H1 (cell line): ENCODE data around the gene PRX. TPM values are rescaled to one million over a fixed set of nuclear protein-coding genes. Genes with fewer than 3 reads are reported as not detected.

Experiments used
- CTCF ChIA-PET: fragments of 300-600 bp; sonication (Branson Sonifier 250); formaldehyde crosslinking; loops from one replicate; lab custom pipeline; 2021; ENCODE audit not compliant: partially characterized antibody; lab: Charles Lee
- POLR2A ChIA-PET: fragments of 300-600 bp; sonication (Branson Sonifier 250); formaldehyde crosslinking; loops from one replicate; lab custom pipeline; 2021; ENCODE audit warnings: inconsistent platforms; ENCODE audit not compliant: partially characterized antibody; lab: Charles Lee
- DNase-seq, 2 experiments: peaks; one replicate each; pipeline versions ENCODE4 v3.0.0 to v3.0.0-alpha.2; 2010 to 2022; ENCODE audit warnings: low spot score in 2 of 2, low read depth in 1 of 2, mixed read lengths in 1 of 2
- FAIRE-seq: peaks from 2 replicates; lab custom pipeline; 2011; peaks lifted over from hg19 to GRCh38; lab: Jason Lieb, UNC
- H2AFZ ChIP-seq: 2 replicates; pipeline ENCODE4 v1.8.1; 2012; ENCODE audit warnings: low read length, inconsistent platforms
- H2AK5ac ChIP-seq: 2 replicates; pipeline ENCODE4 v1.6.1; 2013; ENCODE audit warnings: low read depth, low read length
- H2BK120ac ChIP-seq: replicated peaks from 2 replicates; pipeline ENCODE3; 2013; ENCODE audit warnings: low read depth, low read length, inconsistent platforms
- H2BK12ac ChIP-seq: 2 replicates; pipeline ENCODE4 v1.6.1; 2013; ENCODE audit warnings: low read depth, low read length
- H2BK15ac ChIP-seq: 2 replicates; pipeline ENCODE4 v1.6.1; 2013; ENCODE audit warnings: low read length
- H2BK20ac ChIP-seq: 2 replicates; pipeline ENCODE4 v1.6.1; 2013; ENCODE audit warnings: low read length
- H2BK5ac ChIP-seq: 2 replicates; pipeline ENCODE4 v1.6.1; 2013; ENCODE audit warnings: low read depth, low read length
- H3K14ac ChIP-seq: 2 replicates; pipeline ENCODE4 v1.6.1; 2013; ENCODE audit warnings: inconsistent platforms; ENCODE audit not compliant: insufficient read length
- H3K18ac ChIP-seq: 2 replicates; pipeline ENCODE4 v1.6.1; 2013; ENCODE audit warnings: low read length; ENCODE audit errors: extremely low read depth
- H3K23ac ChIP-seq: 2 replicates; pipeline ENCODE4 v1.6.1; 2013; ENCODE audit warnings: inconsistent platforms; ENCODE audit not compliant: insufficient read length
- H3K23me2 ChIP-seq: 2 replicates; pipeline ENCODE4 v1.6.1; 2013; ENCODE audit warnings: low read depth, low read length
- H3K27ac ChIP-seq: 2 replicates; pipeline ENCODE4 v1.6.1; 2011; ENCODE audit warnings: low read depth, low read length, inconsistent platforms
- H3K27me3 ChIP-seq, 4 experiments: replicated peaks in 1 of 4; 1 replicate in 1 of 4; 2 replicates in 3 of 4; pipeline versions ENCODE4 v1.6.1 to v1.8.1; 2011 to 2013; ENCODE audit warnings: low read length in 3 of 4, mild to moderate bottlenecking in 3 of 4, inconsistent platforms in 2 of 4, mixed read lengths in 2 of 4, moderate library complexity in 1 of 4; ENCODE audit not compliant: control insufficient read depth in 3 of 4, insufficient read depth in 3 of 4; ENCODE audit errors: extremely low read depth in 1 of 4
- H3K36me3 ChIP-seq, 4 experiments: 2 replicates each; pipeline versions ENCODE4 v1.6.1 to v1.8.1; 2011 to 2013; ENCODE audit warnings: mild to moderate bottlenecking in 4 of 4, low read length in 3 of 4, moderate library complexity in 2 of 4, control low read depth in 1 of 4, inconsistent platforms in 1 of 4; ENCODE audit not compliant: insufficient read depth in 4 of 4, control insufficient read depth in 2 of 4
- H3K4ac ChIP-seq: replicated peaks from 2 replicates; pipeline ENCODE3; 2013; ENCODE audit warnings: low read length, low read depth, mixed read lengths, inconsistent platforms; ENCODE audit not compliant: insufficient read length
- H3K4me1 ChIP-seq, 4 experiments: replicated peaks in 1 of 4; 1 replicate in 1 of 4; 2 replicates in 3 of 4; pipeline versions ENCODE4 v1.6.1 to v1.8.1; 2011 to 2013; ENCODE audit warnings: low read length in 3 of 4, inconsistent platforms in 2 of 4, mixed read lengths in 1 of 4; ENCODE audit not compliant: insufficient read depth in 4 of 4, control insufficient read depth in 3 of 4
- H3K4me2 ChIP-seq, 2 experiments: 2 replicates each; pipeline versions ENCODE4 v1.6.1 to v1.8.1; 2011 to 2013; ENCODE audit warnings: low read depth in 2 of 2, low read length in 2 of 2, control low read depth in 1 of 2, inconsistent platforms in 1 of 2, mild to moderate bottlenecking in 1 of 2; ENCODE audit not compliant: insufficient read depth in 1 of 2
- H3K4me3 ChIP-seq, 4 experiments: fragments of 200-600, 300-600 bp in 1 of 4; sonication (generic), shearing (Covaris generic), sonication (Bioruptor Twin) in 1 of 4; 2 replicates each; pipeline versions ENCODE4 v1.5.1 to v1.8.1; 2011 to 2016; ENCODE audit warnings: low read length in 4 of 4, low read depth in 3 of 4, control low read depth in 2 of 4, inconsistent platforms in 2 of 4, mild to moderate bottlenecking in 2 of 4, mixed read lengths in 1 of 4, moderate library complexity in 1 of 4; ENCODE audit not compliant: insufficient read depth in 2 of 4; ENCODE audit errors: extremely low read depth in 1 of 4
- H3K56ac ChIP-seq: replicated peaks from 2 replicates; pipeline ENCODE3; 2013; ENCODE audit warnings: low read depth, mild to moderate bottlenecking, mixed read lengths, low read length, inconsistent platforms; ENCODE audit not compliant: insufficient read length
- H3K79me1 ChIP-seq: 2 replicates; pipeline ENCODE4 v1.6.1; 2013; ENCODE audit warnings: low read depth, low read length, control low read depth
- H3K79me2 ChIP-seq, 2 experiments: 2 replicates each; pipeline versions ENCODE4 v1.6.1 to v1.8.1; 2012 to 2013; ENCODE audit warnings: low read length in 2 of 2, mild to moderate bottlenecking in 2 of 2, inconsistent platforms in 1 of 2; ENCODE audit not compliant: insufficient read depth in 2 of 2, control insufficient read depth in 1 of 2
- H3K9ac ChIP-seq, 4 experiments: replicated peaks in 1 of 4; 1 replicate in 1 of 4; 2 replicates in 3 of 4; pipeline versions ENCODE4 v1.6.1 to v1.8.1; 2011 to 2013; ENCODE audit warnings: low read depth in 3 of 4, low read length in 3 of 4, control low read depth in 2 of 4, mild to moderate bottlenecking in 2 of 4, moderate library complexity in 2 of 4, inconsistent platforms in 1 of 4; ENCODE audit errors: extremely low read depth in 1 of 4
- H3K9me3 ChIP-seq, 2 experiments: 2 replicates each; pipeline versions ENCODE4 v1.6.1 to v1.8.1; 2012 to 2013; ENCODE audit warnings: mild to moderate bottlenecking in 2 of 2, moderate library complexity in 2 of 2, control low read depth in 1 of 2, inconsistent platforms in 1 of 2, low read depth in 1 of 2, low read length in 1 of 2, mixed read lengths in 1 of 2; ENCODE audit not compliant: insufficient read depth in 2 of 2
- H4K20me1 ChIP-seq, 2 experiments: replicated peaks in 1 of 2; 2 replicates each; pipeline versions ENCODE3 to v1.8.1; 2011 to 2013; ENCODE audit warnings: inconsistent platforms in 2 of 2, low read length in 2 of 2, mild to moderate bottlenecking in 1 of 2; ENCODE audit not compliant: insufficient read depth in 2 of 2, control insufficient read depth in 1 of 2
- H4K5ac ChIP-seq: 2 replicates; pipeline ENCODE4 v1.6.1; 2013; ENCODE audit warnings: low read length, low read depth, mixed read lengths, inconsistent platforms; ENCODE audit not compliant: insufficient read length
- H4K8ac ChIP-seq: 2 replicates; pipeline ENCODE4 v1.8.0; 2013; ENCODE audit warnings: mild to moderate bottlenecking, moderate library complexity, low read length, inconsistent platforms; ENCODE audit not compliant: insufficient read depth; ENCODE audit errors: extremely low read depth
- H4K91ac ChIP-seq: replicated peaks from 2 replicates; pipeline ENCODE3; 2013; ENCODE audit warnings: low read length, mixed read lengths, inconsistent platforms; ENCODE audit not compliant: insufficient read length
- CHD1 ChIP-seq: IDR thresholded peaks from 2 replicates; pipeline ENCODE4 v1.6.1; 2012; ENCODE audit warnings: low read depth, low read length, improper control_type of control experiment
- GABPA ChIP-seq: IDR thresholded peaks from 2 replicates; pipeline ENCODE4 v1.6.1; 2011; ENCODE audit warnings: mild to moderate bottlenecking, low read length, moderate library complexity, borderline replicate concordance; ENCODE audit not compliant: insufficient read depth
- POLR2A ChIP-seq, 2 experiments: IDR thresholded peaks; 1 replicate in 1 of 2; 2 replicates in 1 of 2; pipeline ENCODE4 v1.6.1; 2011; ENCODE audit warnings: low read depth in 2 of 2, low read length in 2 of 2, mild to moderate bottlenecking in 2 of 2; ENCODE audit errors: control extremely low read depth in 1 of 2
- RFX5 ChIP-seq: IDR thresholded peaks from 2 replicates; pipeline ENCODE4 v1.6.1; 2011; ENCODE audit warnings: low read depth, low read length, improper control_type of control experiment, borderline replicate concordance
- SIRT6 ChIP-seq: IDR thresholded peaks from one replicate; pipeline ENCODE4 v1.7.1; 2012; ENCODE audit warnings: low read length, inconsistent platforms
- SP4 ChIP-seq: IDR thresholded peaks from 2 replicates; pipeline ENCODE4 v1.6.1; 2012; ENCODE audit warnings: low read length, inconsistent platforms
- TAF7 ChIP-seq: optimal IDR thresholded peaks from 2 replicates; pipeline ENCODE3; 2011; ENCODE audit warnings: low read depth, mild to moderate bottlenecking, inconsistent platforms, low read length, moderate library complexity, borderline replicate concordance
- TBP ChIP-seq: IDR thresholded peaks from 2 replicates; pipeline ENCODE4 v1.6.1; 2011; ENCODE audit warnings: low read depth, low read length, improper control_type of control experiment
- WGBS, 2 experiments: shearing (Covaris generic) in 1 of 2; methylation state at CpG; one replicate each; pipeline versions ENCODE4 v1.1.6 to v1.1.7; 2013 to 2015; ENCODE audit warnings: low lambda C conversion rate in 2 of 2, mixed read lengths in 2 of 2, inconsistent platforms in 1 of 2, low coverage in 1 of 2, missing lambda C conversion rate in 1 of 2; ENCODE audit not compliant: insufficient replicate concordance in 2 of 2, insufficient coverage in 1 of 2, insufficient read length in 1 of 2; ENCODE audit errors: extremely low coverage in 1 of 2, missing lambda C conversion rate in 1 of 2; 5-methylcytosine and 5-hydroxymethylcytosine counted together
- polyA plus RNA-seq, 7 experiments: library from polyadenylated mRNA; depleted of rRNA in 3 of 7; stranded (reverse) in 5 of 7; unstranded in 2 of 7; fragments of >200 nt in 5 of 7; fragments of 200-250 nt in 2 of 7; gene quantifications; 1 replicate in 5 of 7; 2 replicates in 1 of 7; 4 replicates in 1 of 7; pipeline versions ENCODE4 v1.2.1 to v1.2.3, GENCODE V29; 2011 to 2013; ENCODE audit warnings: missing spikeins in 2 of 7, mixed read lengths in 2 of 7
- total RNA-seq: library from RNA; stranded (reverse); fragmentation: NEBNext Ultra II Directional; extraction: Animal tissue kit (Norgen Biotek cat#: 25700); gene quantifications from 2 replicates; pipeline ENCODE4 v1.2.1, GENCODE V29; 2021
- TF ChIP-seq, protein P1 (sequence below): IDR thresholded peaks from 2 replicates; pipeline ENCODE4 v1.6.1; 2011; ENCODE audit warnings: low read length, improper control_type of control experiment

The PRX gene
- total and polyA plus RNA-seq, 2 of the 8 experiments (the other 6 are each of a cell fraction or from before 2014, with no cell fraction given) = 2.8 to 5.8 TPM

- H3K56ac ChIP-seq = no peak overlapping the region
- no peak overlapping the region for H3K4me2 ChIP-seq
- H4K5ac ChIP-seq = no peak overlapping the region
- H3K79me1 ChIP-seq = no peaks in the 10 kb centered on the region; the same call in 1 of the 2 replicates
- H3K36me3 ChIP-seq = no peaks in the 10 kb centered on the region
- H3K9me3 ChIP-seq = no peaks in the 10 kb centered on the region
- H3K27me3 ChIP-seq = no peaks in the 10 kb centered on the region
- H2BK120ac ChIP-seq = no peak overlapping the region
- no peak overlapping the region for H2AK5ac ChIP-seq
- H4K91ac ChIP-seq = no peak overlapping the region
- H2BK20ac ChIP-seq = no peak overlapping the region
- no peak overlapping the region for H3K27ac ChIP-seq
- H3K4me3 ChIP-seq = no peak overlapping the region
- CTCF ChIA-PET = interaction anchor here (0.6 to 1.9 kb wide), 3 partner anchors 9 to 93 kb away, joined by 3 to 6 read pairs (median 5); no protein-coding TSS in a partner anchor
- no peak for FAIRE-seq
- POLR2A ChIA-PET = interaction anchor here (1.0 kb wide), 1 partner anchor 13 kb away, joined by 4 read pairs; no protein-coding TSS in a partner anchor
- H3K23me2 ChIP-seq = no peaks in the 10 kb centered on the region
- H3K14ac ChIP-seq = no peak overlapping the region
- WGBS, 2 experiments = 84% methylated on average over 3 of the region's 3 CpGs; no CpG with 5 or more reads in 1 of the 2 experiments
- H3K79me2 ChIP-seq = no peaks in the 10 kb centered on the region
- H3K23ac ChIP-seq = no peak overlapping the region
- H3K9ac ChIP-seq = no peak overlapping the region
- no peak overlapping the region for H3K18ac ChIP-seq
- H2BK12ac ChIP-seq = no peak overlapping the region
- H2BK15ac ChIP-seq = no peak overlapping the region
- no peak overlapping the region for H2BK5ac ChIP-seq
- H3K4me1 ChIP-seq = no peaks in the 10 kb centered on the region; a peak in 1 of 7 replicates
- H4K8ac ChIP-seq = no peak overlapping the region
- H2AFZ ChIP-seq = no peak overlapping the region
- DNase-seq = no peak
- TF ChIP-seq SIRT6 = no peak
- no peak for TF ChIP-seq TAF7
- TF ChIP-seq SP4 = no peak
- no peak for TF ChIP-seq TBP
- TF ChIP-seq, protein P1, sequence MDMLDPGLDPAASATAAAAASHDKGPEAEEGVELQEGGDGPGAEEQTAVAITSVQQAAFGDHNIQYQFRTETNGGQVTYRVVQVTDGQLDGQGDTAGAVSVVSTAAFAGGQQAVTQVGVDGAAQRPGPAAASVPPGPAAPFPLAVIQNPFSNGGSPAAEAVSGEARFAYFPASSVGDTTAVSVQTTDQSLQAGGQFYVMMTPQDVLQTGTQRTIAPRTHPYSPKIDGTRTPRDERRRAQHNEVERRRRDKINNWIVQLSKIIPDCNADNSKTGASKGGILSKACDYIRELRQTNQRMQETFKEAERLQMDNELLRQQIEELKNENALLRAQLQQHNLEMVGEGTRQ = no peak
- TF ChIP-seq CHD1 = no peak
- TF ChIP-seq GABPA = no peak
- no peak for TF ChIP-seq RFX5
- TF ChIP-seq POLR2A (IDR thresholded peaks at IDR 0.05; ENCODE audit: control extremely low read depth in 1 of 2, low read depth in 2 of 2, low read length in 2 of 2) = no peak
- peaks cover 0 to 6% of the 10 kb centered on the region in 2 experiments for H4K20me1 ChIP-seq
- no peak overlapping the region for H3K4ac ChIP-seq
These were observed 55.5 kb downstream of the PRX start for GRCh38 chr19:40357640-40358039.
